Brain microvascular endothelial cell (primary cell): Measurements from ENCODE around the gene TBXAS1.

Experiments
- DNase-seq: peaks from one replicate; pipeline ENCODE4 v3.0.0-alpha.2; 2020
- H3K27ac ChIP-seq: fragments of 250-450 bp; sonication (Bioruptor Pico); 2 replicates; pipeline ENCODE4 v1.5.1; 2020; ENCODE audit warnings: mild to moderate bottlenecking, moderate library complexity
- H3K27me3 ChIP-seq: fragments of 250-450 bp; sonication (Bioruptor Pico); replicated peaks from 2 replicates; pipeline ENCODE4 v1.5.1; 2020; ENCODE audit warnings: mild to moderate bottlenecking
- H3K36me3 ChIP-seq: fragments of 250-450 bp; sonication (Bioruptor Pico); replicated peaks from 2 replicates; pipeline ENCODE4 v1.5.1; 2020; ENCODE audit warnings: mild to moderate bottlenecking
- H3K4me3 ChIP-seq: 2 replicates; pipeline ENCODE4 v1.5.1; 2011; ENCODE audit warnings: low read depth, mild to moderate bottlenecking, control low read depth, low read length, moderate library complexity
- CTCF ChIP-seq: IDR thresholded peaks from 2 replicates; pipeline ENCODE4 v1.5.1; 2011; ENCODE audit warnings: low read depth, mild to moderate bottlenecking, moderate library complexity, low read length, control low read depth, inconsistent platforms; ENCODE audit errors: missing control alignments
- in situ Hi-C: cut with HindIII; loops from 2 replicates; pipeline ENCODE4 v1.10.0; 2017; ENCODE audit warnings: low sequenced_read_pairs, low pct_ligation_motif_present

The TBXAS1 gene

GRCh38 chr7:139989366-139990141 is 160.5 kb downstream of the TBXAS1 start:
- H3K4me3 ChIP-seq, result no peak overlapping the region
- no peak for DNase-seq
- H3K27me3 ChIP-seq, result no peaks in the 10 kb centered on the region
- no peak for TF ChIP-seq CTCF
- no peaks in the 10 kb centered on the region for H3K36me3 ChIP-seq
- H3K27ac ChIP-seq, result no peak overlapping the region
- in situ Hi-C loops, result no loop called here

- H3K4me3 ChIP-seq, result no peak overlapping the region
- no peaks in the 10 kb centered on the region for H3K27me3 ChIP-seq
- in situ Hi-C loops, result no loop called here
- H3K36me3 ChIP-seq, result no peaks in the 10 kb centered on the region
- DNase-seq, result no peak
- no peak for TF ChIP-seq CTCF
- H3K27ac ChIP-seq, result no peak overlapping the region
Observed at GRCh38 chr7:139990142-139990535, 161.1 kb downstream of the TBXAS1 start.

DNA sequence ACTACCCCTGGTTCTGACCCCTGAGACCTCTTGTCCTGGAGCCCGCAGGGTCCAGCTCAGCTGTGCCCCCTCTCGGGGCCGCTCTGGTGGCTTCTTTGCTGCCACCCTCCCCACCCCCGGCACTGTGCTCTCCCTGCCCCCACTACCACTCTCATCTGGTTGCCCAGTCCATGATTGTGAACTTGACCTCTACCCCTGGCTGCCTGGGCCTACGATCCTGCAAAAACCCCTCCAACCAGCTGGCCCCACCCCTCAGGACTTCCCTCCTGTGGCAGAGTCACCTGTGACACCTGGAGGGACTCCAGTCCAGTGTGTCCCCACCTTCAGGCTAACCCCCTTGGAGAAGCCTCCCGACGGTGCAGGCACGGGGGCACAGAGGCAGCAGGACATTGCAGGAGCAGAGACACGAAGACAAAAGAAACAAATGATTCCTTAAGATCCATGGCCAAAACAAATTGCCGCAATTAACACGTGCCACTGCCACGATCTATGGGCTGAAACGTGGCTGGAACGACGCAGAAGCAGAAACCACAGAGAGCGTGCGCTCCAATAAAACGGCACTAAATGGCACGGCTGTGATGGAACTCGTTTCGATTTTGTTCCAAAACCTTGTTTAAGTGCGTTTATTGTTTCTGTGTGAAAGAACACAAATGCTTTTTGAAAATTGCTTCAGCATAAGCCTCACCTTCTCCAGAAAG is 161.7 kb downstream of the TBXAS1 start:
- in situ Hi-C loops, result no loop called here
- Histone ChIP-seq H3K4me3 (no peak overlapping the region), H3K27ac (no peak overlapping the region), H3K36me3 (no peaks in the 10 kb centered on the region), H3K27me3 (no peaks in the 10 kb centered on the region)
- no peak for DNase-seq
- no peak for TF ChIP-seq CTCF

- DNase-seq, result no peak
- no peaks in the 10 kb centered on the region for H3K36me3 ChIP-seq
- no peak for TF ChIP-seq CTCF
- in situ Hi-C loops, result no loop called here
- no peaks in the 10 kb centered on the region for H3K27me3 ChIP-seq
- H3K4me3 ChIP-seq, result no peak overlapping the region
- H3K27ac ChIP-seq, result no peak overlapping the region
Observed at GRCh38 chr7:139991269-139991666, 162.2 kb downstream of the TBXAS1 start.

DNA sequence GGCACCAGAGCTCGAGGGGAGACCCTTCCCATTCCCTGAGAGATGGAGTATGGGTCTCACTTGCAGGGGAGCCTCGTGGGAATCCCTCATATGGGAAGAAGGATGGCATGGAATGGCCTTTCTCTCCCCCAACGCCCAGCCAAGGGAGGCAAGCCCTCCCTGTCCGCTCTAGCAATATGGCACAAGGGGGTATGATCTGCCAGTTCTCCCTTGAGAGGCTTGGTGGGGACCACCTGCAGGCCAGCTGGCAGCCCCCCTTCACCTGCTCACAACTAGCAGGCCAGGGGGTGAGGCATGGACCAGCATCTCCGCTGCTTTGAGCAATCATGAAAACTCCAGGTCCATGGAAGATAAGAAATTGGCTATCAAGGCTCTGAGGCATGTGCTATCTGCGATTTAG is 162.8 kb downstream of the TBXAS1 start:
- Histone ChIP-seq H3K36me3 (no peaks in the 10 kb centered on the region), H3K27ac (no peak overlapping the region), H3K4me3 (no peak overlapping the region), H3K27me3 (no peaks in the 10 kb centered on the region)
- in situ Hi-C loops, result no loop called here
- no peak for TF ChIP-seq CTCF
- DNase-seq, result no peak
